HG03565 (cell line): ENCODE measurements around the gene ZNF473.
"Not testable (repeated sequence)": the region's sequence is repeated elsewhere in the genome, so short reads cannot be mapped to it uniquely, and the experiment has no call there.

Experiments
- ATAC-seq: cut with Tn5 transposase; IDR thresholded peaks from one replicate; pipeline ENCODE4 v1.9.1; 2021; ENCODE audit warnings: mild to moderate bottlenecking, moderate library complexity; ENCODE audit not compliant: unreplicated experiment

Gene ZNF473

DNA sequence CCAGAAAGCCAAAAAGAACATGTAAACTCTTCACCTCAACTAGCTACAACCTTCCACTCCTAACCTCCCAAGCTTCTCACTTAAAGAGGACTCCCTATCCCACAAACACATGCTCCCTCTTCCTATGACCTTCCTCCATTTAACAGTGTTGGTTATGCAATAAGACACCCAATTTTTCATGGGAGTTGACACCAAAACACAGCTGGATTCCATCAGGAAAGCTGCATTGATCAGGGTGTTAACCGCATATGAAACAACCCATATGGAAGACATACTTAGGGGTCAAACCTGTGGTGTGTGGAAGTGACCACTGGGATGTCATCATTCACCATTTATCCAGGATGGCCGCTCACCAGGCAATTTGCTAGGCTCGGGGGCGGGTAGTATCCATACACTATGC, 21.9 kb downstream of the ZNF473 start:
- no peak for ATAC-seq

DNA sequence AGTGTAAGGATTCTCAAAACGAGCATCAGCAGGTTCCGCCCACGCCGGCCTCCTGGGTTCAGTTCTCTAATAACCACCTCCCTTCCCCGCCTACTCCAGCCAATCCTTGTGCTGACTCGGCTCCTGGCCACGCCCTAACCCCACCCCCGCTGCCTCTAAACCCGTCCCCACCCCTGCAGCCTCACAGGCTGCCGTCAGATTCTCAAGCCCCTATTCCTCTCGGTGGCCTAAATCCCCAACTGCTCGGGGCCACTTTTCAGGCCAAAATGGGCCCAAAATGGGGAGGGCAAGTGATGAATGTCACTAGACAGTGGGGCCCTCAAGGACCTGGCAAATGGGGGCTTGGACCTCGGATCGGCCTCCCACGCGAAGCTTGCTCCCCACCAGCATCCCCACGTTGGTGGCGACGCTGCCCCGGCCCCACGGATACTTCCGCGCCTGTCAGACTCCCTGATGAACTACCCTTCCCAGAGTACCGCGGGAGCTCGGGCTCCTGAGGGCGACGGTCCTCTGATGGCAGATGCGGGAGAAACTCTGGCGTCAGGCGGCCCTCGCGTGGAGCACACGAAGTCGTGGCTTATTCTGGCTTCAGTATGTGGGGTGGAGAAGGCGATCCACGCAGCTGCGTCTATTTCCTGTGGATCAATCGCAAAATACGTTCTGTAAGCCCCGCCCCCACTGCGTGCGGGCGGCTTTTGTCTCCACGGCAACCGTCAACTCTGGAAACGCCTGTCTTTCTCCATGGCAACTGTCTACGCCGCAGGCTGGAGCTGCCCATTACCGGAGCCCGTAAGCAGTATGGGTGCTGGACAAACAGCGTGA, 24.8 kb downstream of the ZNF473 start:
- no peak for ATAC-seq

DNA sequence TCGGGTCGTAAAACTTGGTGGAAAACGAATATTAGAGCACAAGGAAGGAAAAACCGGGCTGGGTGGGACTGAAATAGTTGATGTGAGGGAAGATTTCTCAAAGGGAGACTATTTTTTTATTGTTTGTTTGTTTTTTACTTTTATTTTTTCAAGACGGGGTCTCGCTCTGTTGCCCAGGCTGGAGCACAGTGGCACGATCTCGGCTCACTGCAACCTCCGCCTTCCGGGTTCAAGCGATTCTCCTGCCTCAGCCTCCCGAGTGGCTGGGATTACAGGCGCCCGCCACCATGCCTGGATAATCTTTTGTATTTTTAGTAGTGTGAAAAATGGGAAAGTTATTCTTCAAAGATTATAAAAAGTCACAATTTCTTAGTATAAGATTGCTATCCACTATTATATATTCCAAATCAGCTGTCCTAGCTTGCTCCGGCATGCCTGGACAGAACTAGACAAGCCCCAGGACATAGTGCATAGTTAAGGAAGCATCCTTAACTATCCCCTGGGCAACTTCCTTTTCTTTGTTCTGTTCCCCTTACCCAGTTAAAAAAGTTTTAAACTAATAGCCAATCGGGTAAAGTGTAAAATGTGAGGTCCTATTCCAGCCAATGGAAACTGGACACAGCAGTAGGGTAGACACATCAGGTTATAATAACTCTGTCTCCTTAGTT, 25.6 kb downstream of the ZNF473 start:
- not testable (repeated sequence) for ATAC-seq

DNA sequence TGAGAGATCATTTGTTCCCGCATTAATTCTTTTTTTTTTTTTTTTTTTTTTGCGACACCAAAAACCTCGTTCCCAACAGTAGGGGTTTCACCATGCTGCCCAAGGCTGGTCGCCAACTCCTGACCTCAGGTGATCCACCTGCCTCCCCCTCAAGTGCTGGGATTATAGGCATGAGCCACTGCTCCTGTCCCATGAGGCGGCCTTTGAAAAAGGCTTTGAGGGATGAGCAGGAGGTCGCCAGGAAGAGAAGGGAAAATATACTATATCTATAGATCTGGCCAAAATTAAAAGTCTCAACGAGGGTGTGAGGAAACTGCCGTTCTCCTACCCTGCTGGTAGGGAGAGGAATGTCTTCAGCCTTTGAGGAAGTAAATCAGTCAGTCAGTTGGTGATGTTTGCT, 26.2 kb downstream of the ZNF473 start:
- ATAC-seq: no peak

DNA sequence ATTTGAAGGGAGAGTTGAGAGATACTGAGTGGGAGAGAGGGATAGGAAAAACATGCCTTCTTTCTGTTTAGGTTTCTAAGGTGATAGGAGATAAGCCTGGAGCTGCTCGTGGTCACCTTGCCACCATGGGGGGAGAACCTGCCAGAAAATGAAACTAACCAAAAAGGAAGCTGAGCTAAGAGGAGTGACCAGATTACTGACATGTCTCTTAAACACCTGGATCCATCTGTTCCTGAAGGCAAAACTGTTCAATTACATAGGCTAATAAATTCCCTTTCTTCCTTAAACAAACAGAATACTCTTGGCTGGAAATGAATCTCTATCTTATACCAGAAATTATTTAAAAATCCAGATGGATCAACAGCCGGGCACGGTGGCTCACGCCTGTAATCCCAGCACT, 27.3 kb downstream of the ZNF473 start:
- no peak for ATAC-seq

DNA sequence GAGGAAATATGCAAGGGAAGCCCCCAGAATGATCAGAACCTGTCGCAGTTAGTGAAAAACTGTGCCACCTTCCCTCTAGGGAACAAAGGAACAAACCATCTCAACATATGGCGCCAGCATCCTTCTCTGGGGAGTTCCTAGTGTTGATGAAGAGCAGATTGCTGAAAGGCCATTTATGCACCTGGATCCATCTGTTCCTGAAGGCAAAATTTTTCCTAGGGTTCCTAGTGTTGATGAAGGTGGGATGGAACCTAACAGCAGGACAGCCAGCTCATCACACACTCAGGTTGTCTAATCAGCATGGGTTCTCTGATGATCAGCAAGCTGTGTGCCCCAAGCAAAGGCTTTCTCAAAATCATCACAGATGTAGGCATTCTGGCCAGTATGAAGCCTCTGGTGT, 32.6 kb downstream of the ZNF473 start:
- ATAC-seq: no peak

DNA sequence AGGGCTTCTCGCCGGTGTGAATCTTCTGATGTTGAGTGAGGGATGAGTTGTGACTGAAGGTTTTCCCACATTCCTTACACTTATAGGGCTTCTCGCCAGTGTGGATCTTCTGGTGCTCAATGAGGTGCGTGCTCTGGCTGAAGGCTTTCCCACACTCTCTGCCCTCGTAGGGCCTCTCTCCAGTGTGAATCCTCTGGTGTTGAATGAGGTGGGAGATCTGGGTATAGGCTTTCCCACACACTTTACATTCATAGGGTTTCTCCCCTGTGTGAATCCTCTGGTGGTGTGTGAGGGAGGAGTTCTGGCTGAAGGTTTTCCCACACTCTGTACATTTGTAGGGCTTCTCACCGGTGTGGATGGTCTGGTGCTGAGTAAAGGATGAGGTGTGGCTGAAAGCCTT, 33.2 kb downstream of the ZNF473 start:
- ATAC-seq: no peak

DNA sequence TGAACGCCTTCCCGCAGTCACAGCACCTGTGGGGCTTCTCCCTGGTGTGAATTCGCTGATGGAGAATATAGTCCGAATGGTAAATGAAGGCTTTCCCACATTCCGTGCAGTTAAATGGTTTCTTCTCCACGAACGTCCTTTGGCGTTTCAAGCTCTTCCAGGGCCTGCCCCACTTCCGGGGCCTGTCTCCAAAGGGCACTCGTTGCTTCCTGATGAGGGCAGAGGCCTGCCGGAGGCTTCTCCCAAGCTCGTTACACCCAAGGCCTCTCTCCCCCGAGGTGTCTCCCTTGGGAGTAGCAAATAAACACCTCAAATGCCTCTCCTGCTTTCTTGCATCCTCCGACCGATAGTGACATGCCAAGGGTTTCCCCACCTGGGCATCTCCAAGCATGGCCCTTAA, 34.3 kb downstream of the ZNF473 start:
- ATAC-seq: no peak

DNA sequence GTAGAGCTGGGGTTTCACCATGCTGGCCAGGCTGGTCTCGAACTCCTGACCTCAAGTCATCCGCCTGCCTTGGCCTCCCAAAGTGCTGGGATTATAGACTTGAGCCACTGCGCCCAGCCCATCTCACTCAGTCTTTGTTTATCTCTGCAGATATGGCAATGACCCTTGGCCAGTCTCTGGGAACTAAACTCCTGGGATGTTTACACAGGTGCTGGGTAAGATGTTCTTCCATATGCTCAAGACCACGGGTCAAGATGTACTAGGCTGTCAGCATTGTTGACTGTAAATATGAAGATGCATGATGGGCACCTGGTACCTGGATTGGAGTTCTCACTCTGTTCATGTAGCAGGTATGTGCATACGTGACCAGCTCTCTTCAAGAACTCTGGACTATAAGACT, 35.8 kb downstream of the ZNF473 start:
- ATAC-seq: no peak

DNA sequence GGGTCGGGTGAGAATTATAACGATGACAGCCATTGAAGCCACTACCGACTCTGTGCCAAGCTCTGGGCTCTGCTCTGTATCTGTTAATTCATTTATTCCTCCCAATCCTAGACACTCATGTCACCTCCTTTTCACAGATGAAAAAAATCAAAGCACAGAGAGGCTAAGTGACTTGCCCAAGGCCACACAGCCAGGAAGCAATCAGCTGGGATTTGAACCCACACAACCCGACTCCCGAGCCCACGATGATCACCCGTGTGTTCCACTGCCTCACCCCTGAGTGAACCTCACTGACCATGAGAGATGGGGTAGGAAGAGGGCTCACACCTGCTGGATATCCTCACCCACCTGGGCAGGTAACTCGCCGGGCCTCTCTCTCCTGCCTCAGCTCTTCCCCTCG, 40.1 kb downstream of the ZNF473 start:
- no peak for ATAC-seq

DNA sequence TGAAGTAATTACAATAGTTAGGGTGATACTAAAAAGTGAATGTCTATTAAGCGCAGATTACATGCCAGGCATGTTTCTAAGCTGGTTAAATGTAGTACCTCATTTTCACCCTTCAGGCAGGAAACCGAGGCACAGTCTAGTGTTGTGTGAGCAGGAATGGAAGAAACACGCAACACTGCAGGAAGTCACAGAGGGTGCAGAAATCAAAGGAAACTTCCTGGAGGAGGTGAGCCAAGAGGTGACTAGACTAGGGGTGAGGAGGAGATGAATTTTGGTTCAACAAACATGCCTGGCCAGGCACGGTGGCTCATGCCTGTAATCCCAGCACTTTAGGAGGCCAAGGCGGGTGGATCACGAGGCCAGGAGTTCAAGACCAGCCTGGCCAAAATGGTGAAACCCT, 41.8 kb downstream of the ZNF473 start:
- no peak for ATAC-seq

DNA sequence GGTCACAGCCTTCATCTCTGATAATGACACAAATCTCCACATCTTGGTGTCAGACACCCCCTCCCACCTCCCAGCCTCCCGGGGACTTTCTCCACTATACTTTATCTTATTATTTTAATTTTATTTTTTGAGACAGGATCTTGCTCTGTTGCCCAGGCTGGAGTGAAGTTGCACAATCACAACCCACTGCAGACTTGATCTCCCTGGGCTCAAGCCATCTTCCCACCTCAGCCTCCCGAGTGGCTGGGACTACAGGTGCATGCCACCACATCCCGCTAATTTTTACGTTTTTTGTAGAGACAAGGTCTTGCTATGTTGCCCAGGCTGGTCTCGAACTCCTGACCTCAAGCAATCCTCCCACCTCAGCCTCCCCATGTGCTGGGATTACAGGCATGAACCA, 42.6 kb downstream of the ZNF473 start:
- ATAC-seq: not testable (repeated sequence)

DNA sequence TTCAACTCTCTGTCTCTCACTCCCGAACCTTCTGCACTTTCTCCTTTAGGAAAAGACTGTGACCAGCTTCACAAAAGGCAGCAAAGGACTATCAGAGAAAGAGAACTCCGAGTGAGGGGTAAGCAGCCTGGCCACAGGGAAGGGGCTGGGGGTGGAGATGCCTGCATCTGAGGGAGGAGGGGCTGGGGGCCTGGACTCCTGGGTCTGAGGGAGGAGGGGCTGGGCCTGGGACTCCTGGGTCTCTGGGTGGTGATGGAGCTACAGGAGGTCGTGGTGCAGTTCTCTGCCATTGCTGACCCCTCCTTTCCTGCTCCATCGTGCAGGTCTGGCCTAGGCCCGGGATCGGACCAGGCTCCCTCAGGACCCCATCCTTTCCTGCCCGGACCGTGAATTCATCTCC, 49.3 kb downstream of the ZNF473 start:
- ATAC-seq: not testable (repeated sequence)

DNA sequence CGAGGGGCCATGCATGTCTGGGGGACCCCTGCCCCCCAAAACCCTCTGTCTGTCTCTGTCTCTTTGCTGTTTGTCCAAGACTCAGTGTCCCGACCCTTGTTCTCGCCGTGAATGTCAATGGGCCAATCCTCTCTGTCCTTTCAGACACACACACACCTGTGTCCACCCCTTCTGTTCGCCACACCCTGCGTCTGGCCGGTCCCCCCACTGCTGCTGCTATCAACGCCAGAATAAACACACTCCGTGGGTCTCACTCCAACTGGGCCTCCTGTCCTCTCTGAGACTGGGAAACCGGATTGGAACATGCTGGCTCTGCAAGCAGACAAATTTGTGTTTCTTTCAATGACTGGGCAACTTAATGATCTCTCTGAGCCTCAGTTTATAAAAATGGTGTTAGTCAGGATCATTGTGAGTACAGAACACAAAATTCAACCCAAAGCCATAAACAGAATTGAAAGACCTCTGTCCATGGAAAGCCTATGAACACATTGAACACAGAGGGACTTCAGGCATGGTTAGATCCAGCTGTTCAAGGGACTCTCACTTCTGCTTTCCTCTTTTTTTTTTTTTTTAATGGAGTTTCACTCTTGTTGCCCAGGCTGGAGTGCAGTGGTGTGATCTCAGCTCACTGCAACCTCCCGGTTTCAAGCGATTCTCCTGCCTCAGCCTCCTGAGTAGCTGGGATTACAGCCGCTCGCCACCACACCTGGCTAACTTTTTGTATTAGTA, 50.0 kb downstream of the ZNF473 start:
- ATAC-seq: not testable (repeated sequence)

DNA sequence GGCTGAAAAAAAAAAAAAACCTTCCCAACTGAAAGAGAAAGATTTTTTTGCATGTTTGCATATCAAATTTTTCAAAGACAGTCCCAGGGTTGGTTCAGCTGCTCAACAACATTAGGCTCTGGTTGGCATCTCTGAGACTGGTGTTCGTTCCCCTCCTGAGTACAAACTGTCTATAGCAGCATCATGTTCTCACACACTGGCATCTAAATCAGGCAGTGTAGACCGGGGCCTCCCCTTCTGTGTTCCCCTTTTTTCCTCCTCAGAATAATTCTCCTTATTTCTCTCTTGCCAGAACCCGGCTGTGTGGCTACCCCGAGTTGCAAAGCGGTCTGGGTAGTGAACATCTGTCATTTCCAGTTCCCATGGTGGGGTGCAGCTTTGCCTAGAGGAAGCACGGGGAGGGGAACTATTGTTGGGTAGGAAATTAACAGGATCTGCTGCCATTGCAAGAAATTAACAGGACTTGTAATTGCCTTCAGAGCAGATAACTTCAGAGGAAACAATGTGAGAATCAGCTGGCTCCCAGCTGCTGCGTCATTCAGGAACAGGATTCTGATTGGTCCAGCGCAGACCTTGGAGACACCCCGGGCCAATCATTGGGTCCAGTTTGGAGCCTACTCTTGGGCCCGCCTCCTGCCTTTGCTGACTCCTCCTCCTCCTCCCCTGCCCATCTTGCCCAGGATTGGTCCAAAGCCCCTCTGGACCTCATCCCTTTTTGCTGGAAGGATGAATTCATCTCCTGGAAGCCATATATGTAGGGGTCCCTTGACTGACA, 51.0 kb downstream of the ZNF473 start:
- not testable (repeated sequence) for ATAC-seq

DNA sequence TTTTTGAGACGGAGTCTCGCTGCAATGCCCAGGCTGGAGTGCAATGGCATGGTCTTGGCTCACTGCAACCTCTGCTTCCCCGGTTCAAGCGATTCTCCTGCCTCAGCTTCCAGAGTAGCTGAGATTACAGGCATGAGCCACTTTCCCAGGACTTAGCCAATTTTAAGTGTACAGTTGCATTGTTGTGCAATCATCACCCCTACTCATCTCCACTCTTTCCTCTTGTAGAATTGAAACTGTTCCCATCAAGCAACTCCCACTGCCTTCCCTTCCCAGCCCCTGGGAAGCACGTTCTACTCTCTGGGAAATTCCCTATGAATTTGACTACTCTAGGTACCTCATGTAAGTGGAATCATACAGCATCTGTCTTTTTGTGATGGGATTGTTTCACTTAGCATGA, 53.2 kb downstream of the ZNF473 start:
- ATAC-seq: not testable (repeated sequence)

DNA sequence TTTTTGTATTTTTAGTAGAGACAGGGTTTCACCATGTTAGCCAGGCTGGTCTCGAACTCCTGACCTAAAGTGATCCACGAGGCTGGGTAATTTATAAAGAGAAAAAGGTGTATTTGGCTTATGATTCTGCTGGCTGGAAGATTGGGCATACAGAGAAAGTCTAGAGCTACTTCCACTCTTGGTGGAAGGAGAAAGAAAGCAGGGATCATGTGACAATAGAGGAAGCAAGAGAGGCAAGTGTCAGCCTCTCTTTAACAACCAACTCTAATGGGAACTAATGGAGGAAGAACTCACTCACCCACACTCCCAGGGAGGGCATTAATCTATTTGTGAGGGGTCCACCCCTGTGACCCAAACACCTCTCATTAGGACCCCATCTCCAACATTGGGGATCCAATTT, 58.6 kb downstream of the ZNF473 start:
- not testable (repeated sequence) for ATAC-seq

DNA sequence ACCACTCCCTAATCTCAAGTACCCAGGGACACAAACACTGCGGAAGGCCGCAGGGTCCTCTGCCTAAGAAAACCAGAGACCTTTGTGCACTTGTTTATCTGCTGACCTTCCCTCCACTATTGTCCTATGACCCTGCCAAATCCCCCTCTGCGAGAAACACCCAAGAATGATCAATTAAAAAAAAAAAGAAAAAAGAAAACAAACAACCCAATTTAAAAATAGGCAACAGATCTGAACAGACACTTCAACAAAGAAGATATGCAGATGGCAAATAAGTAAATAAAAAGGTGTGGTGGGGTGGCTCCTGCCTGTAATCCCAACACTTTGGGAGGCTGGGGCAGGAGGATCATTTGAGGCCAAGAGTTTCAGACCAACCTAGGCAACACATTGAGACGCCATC, 61.3 kb downstream of the ZNF473 start:
- ATAC-seq: not testable (repeated sequence)

DNA sequence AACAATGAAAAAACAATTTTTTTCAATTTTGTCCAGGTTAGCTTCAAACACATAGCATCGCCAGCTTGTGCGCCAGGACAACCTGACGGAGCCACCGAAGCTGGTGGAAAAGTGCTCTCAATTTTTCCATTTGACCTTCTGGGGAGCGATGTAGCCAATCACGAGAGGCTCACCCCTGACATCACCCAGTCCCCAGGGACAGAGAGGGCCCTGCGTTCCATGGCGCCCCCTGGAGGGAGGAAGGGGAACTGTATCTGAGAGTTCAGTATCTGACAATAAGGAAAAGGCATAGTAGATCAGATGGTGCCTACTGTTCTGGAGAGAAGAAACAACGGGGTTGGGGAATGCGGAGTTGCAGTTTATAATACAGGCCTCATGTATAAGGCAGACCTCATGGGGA, 64.9 kb downstream of the ZNF473 start:
- not testable (repeated sequence) for ATAC-seq

DNA sequence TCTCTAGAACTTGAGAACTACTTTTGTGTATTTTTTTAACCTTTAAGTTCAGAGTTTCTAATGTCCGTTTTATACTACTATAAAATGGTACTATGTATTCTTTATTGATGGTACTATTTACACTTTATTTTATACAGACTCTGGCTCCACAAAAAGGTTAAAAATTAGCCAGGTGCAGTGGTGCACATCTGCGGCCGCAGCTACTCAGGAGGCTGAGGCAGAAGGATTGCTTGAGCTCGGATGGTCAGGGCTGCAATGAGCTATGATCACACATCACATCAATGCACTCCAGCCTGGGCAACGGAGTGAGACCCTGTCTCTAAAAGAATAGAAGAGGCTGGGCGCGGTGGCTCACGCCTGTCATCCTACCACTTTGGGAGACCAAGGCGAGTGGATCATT, 66.0 kb downstream of the ZNF473 start:
- ATAC-seq: not testable (repeated sequence)

DNA sequence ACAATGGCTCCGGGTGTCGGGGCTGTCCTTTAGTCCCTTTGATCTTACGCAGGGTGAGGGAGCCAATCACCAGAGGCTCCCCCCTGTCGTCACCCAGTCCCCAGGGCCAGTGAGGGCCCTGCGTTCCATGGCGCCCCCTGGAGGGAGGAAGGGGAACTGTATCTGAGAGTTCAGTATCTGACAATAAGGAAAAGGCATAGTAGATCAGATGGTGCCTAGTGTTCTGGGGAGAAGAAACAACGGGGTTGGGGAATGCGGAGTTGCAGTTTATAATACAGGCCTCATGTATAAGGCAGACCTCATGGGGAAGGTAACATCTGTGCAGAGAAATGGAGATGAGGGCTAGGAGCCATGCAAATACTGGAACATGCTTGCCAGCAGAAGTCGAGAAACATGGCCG, 66.8 kb downstream of the ZNF473 start:
- not testable (repeated sequence) for ATAC-seq
